Sigmoid colon (tissue), 4 donors: Measurements from ENCODE around the gene MACF1.

Experiments
- POLR2AphosphoS5 ChIP-seq, 4 donors: sonication (generic); formaldehyde crosslinking; IDR thresholded peaks; one replicate each; pipeline ENCODE4 v1.6.1; 2017; ENCODE audit warnings: antibody characterized with exemption in 4 of 4
- TF ChIP-seq, protein P1 (sequence below), 4 experiments: fragments of 450-650 bp in 3 of 4; fragments of 200-600 bp in 1 of 4; IDR thresholded peaks; one replicate each; pipeline ENCODE4 v1.5.1; 2016 to 2019; ENCODE audit warnings: antibody characterized with exemption in 4 of 4, mild to moderate bottlenecking in 3 of 4, moderate library complexity in 2 of 4

DNA sequence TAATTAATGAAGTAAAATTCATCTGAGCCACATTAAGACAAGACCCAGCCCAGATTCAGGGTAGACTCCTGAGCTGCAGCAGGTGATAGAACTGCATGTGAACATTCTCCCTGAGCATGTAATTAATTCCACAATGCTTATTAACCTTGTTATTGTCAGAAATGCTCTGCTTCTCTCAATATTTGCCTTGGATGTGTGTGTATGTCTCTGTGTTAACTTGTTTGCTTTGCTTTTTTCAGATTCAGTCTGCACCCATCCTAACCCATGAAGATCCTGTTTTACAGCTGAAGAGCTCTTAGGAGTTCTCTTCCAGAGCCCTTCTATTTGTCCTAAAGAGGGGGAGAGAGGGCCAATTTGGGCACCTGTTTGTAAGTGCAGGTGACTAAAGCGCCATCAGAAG is 143.8 kb downstream of the MACF1 start:
- TF ChIP-seq POLR2AphosphoS5 (IDR thresholded peaks at IDR 0.05) = no peak
- TF ChIP-seq, protein P1, sequence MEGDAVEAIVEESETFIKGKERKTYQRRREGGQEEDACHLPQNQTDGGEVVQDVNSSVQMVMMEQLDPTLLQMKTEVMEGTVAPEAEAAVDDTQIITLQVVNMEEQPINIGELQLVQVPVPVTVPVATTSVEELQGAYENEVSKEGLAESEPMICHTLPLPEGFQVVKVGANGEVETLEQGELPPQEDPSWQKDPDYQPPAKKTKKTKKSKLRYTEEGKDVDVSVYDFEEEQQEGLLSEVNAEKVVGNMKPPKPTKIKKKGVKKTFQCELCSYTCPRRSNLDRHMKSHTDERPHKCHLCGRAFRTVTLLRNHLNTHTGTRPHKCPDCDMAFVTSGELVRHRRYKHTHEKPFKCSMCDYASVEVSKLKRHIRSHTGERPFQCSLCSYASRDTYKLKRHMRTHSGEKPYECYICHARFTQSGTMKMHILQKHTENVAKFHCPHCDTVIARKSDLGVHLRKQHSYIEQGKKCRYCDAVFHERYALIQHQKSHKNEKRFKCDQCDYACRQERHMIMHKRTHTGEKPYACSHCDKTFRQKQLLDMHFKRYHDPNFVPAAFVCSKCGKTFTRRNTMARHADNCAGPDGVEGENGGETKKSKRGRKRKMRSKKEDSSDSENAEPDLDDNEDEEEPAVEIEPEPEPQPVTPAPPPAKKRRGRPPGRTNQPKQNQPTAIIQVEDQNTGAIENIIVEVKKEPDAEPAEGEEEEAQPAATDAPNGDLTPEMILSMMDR (IDR thresholded peaks at IDR 0.05) = no peak
